A673 (cell line): ENCODE measurements around the gene BANP. TPM values are rescaled to one million over a fixed set of nuclear protein-coding genes. Genes with fewer than 3 reads are reported as not detected.
"Not testable (repeated sequence)": the region's sequence is repeated elsewhere in the genome, so short reads cannot be mapped to it uniquely, and the experiment has no call there.

Experiments used
- BruUV-seq: library from RNA; stranded (reverse); fragments of 400-500 nt; replicated peaks from 2 replicates; lab custom pipeline; 2021; lab: Mats Ljungman, UMichigan
- CTCF ChIA-PET: fragments of 300-600 bp; sonication (Branson Sonifier 250); formaldehyde crosslinking; loops from one replicate; lab custom pipeline; 2022; ENCODE audit warnings: antibody characterized with exemption; lab: Charles Lee
- POLR2A ChIA-PET: fragments of 300-600 bp; sonication (Branson Sonifier 250); formaldehyde crosslinking; loops from one replicate; lab custom pipeline; 2022; ENCODE audit warnings: antibody characterized with exemption; ENCODE audit not compliant: low non-redundant PET; lab: Charles Lee
- DNase-seq: peaks from one replicate; pipeline ENCODE4 v3.0.0-alpha.2; 2015; ENCODE audit warnings: low spot score
- H3K27ac ChIP-seq: fragments of 200-600 bp; sonication (generic); 2 replicates; pipeline ENCODE4 v1.5.1; 2016; ENCODE audit warnings: mixed run types, low read depth, mild to moderate bottlenecking, mixed read lengths, antibody characterized with exemption, low read length; ENCODE audit not compliant: poor library complexity, severe bottlenecking
- H3K27me3 ChIP-seq: fragments of 200-600 bp; sonication (generic); replicated peaks from 2 replicates; pipeline ENCODE4 v1.6.1; 2017; ENCODE audit warnings: mixed run types, low read depth, mild to moderate bottlenecking, mixed read lengths, antibody characterized with exemption, low read length; ENCODE audit not compliant: insufficient read depth, poor library complexity
- H3K36me3 ChIP-seq: fragments of 200-600 bp; sonication (generic); 2 replicates; pipeline ENCODE4 v1.6.1; 2016; ENCODE audit warnings: mixed run types, mild to moderate bottlenecking, mixed read lengths, antibody characterized with exemption, low read length; ENCODE audit not compliant: insufficient read depth, poor library complexity, severe bottlenecking
- H3K4me1 ChIP-seq: fragments of 200-600 bp; sonication (generic); 2 replicates; pipeline ENCODE4 v1.6.1; 2017; ENCODE audit warnings: mixed run types, mild to moderate bottlenecking, mixed read lengths, antibody characterized with exemption, low read length; ENCODE audit not compliant: insufficient read depth, poor library complexity, severe bottlenecking
- H3K4me3 ChIP-seq: fragments of 200-600 bp; sonication (generic); 2 replicates; pipeline ENCODE4 v1.5.1; 2016; ENCODE audit warnings: low read depth, mixed run types, mild to moderate bottlenecking, mixed read lengths, low read length; ENCODE audit not compliant: poor library complexity, severe bottlenecking
- H3K9me3 ChIP-seq: fragments of 200-600 bp; sonication (generic); 2 replicates; pipeline ENCODE4 v1.6.1; 2016; ENCODE audit warnings: mixed run types, low read depth, mild to moderate bottlenecking, mixed read lengths, antibody characterized with exemption, low read length; ENCODE audit not compliant: poor library complexity, severe bottlenecking
- CTCF ChIP-seq: fragments of 300-800, 200-600 bp; sonication (generic); conservative IDR thresholded peaks from 2 replicates; pipeline ENCODE4 v1.5.1; 2017; ENCODE audit warnings: low read depth, mild to moderate bottlenecking, antibody characterized with exemption, low read length, moderate library complexity, mixed read lengths
- EZH2 ChIP-seq: fragments of 200-600 bp; sonication (generic); IDR thresholded peaks from 2 replicates; pipeline ENCODE4 v1.6.1; 2017; ENCODE audit warnings: borderline replicate concordance, low read depth, mild to moderate bottlenecking, mixed read lengths, antibody characterized with exemption, low read length; ENCODE audit not compliant: poor library complexity, severe bottlenecking
- intact Hi-C: fragments of 100-400 bp; cut with micrococcal nuclease; formaldehyde crosslinking; loops from one replicate; pipeline ENCODE4 v1.10.0; 2022; ENCODE audit not compliant: unreplicated experiment
- total RNA-seq: library from RNA; stranded (reverse); gene quantifications from 2 replicates; pipeline ENCODE4 v1.2.3, GENCODE V29; 2021

BANP gene
- total RNA-seq, 1 experiment from 2014 or later, result 44.3 TPM

- Histone ChIP-seq H3K9me3 (no peaks in the 10 kb centered on the region), H3K4me1 (no peaks in the 10 kb centered on the region), H3K27me3 (no peaks in the 10 kb centered on the region), H3K36me3 (no peaks in the 10 kb centered on the region), H3K4me3 (no peak overlapping the region), H3K27ac (no peak overlapping the region)
- DNase-seq, result no peak
- intact Hi-C loops, result no loop called here
- TF ChIP-seq CTCF (no peak), EZH2 (no peak)
- ChIA-PET CTCF (no interaction called here), POLR2A (no interaction called here)
- no TSS peak for BruUV-seq
These were observed 136.9 kb downstream of the BANP start for GRCh38 chr16:88088161-88088581.

GRCh38 chr16:88088611-88089010 lies 137.4 kb downstream of the BANP start:
- H3K27ac ChIP-seq, POLR2A ChIA-PET, DNase-seq, H3K27me3 ChIP-seq, H3K9me3 ChIP-seq, H3K4me3 ChIP-seq, BruUV-seq, CTCF ChIA-PET, H3K36me3 ChIP-seq, intact Hi-C loops, H3K4me1 ChIP-seq: not testable (repeated sequence)

- H3K4me1 ChIP-seq, intact Hi-C loops, H3K4me3 ChIP-seq, DNase-seq, POLR2A ChIA-PET, H3K36me3 ChIP-seq, H3K27me3 ChIP-seq, H3K27ac ChIP-seq, H3K9me3 ChIP-seq, BruUV-seq, CTCF ChIA-PET: not testable (repeated sequence)
These were observed 137.8 kb downstream of the BANP start for GRCh38 chr16:88089071-88089470.

GRCh38 chr16:88089632-88090376 lies 138.6 kb downstream of the BANP start:
- H3K4me3 ChIP-seq, H3K9me3 ChIP-seq, H3K4me1 ChIP-seq, POLR2A ChIA-PET, H3K36me3 ChIP-seq, BruUV-seq, H3K27ac ChIP-seq, CTCF ChIA-PET, H3K27me3 ChIP-seq, DNase-seq, intact Hi-C loops: not testable (repeated sequence)

- H3K36me3 ChIP-seq, BruUV-seq, H3K27ac ChIP-seq, H3K4me1 ChIP-seq, POLR2A ChIA-PET, intact Hi-C loops, CTCF ChIA-PET, H3K27me3 ChIP-seq, H3K9me3 ChIP-seq, H3K4me3 ChIP-seq, DNase-seq: not testable (repeated sequence)
These were observed 139.3 kb downstream of the BANP start for GRCh38 chr16:88090377-88091175.

GRCh38 chr16:88091221-88091971 lies 140.2 kb downstream of the BANP start:
- DNase-seq, H3K4me3 ChIP-seq, intact Hi-C loops, H3K27me3 ChIP-seq, H3K27ac ChIP-seq, H3K4me1 ChIP-seq, H3K9me3 ChIP-seq, BruUV-seq, CTCF ChIA-PET, POLR2A ChIA-PET, H3K36me3 ChIP-seq: not testable (repeated sequence)
